GM19238 (cell line): ENCODE measurements around the gene AKR1E2.

Experiments used
- DNase-seq: peaks from one replicate; pipeline ENCODE4 v3.0.0; 2011; ENCODE audit warnings: low spot score; ENCODE audit not compliant: insufficient read length

AKR1E2 gene

GRCh38 chr10:4825868-4826791 is at the start of gene AKR1E2:
TSS of gene AKR1E2 (plus strand) at chr10:4826207. CDS start at chr10:4826325, 118 bp downstream.
- DNase-seq: no peak

- DNase-seq: no peak
These were observed 49.8 kb upstream of the AKR1E2 start for GRCh38 chr10:4776234-4776638.

GRCh38 chr10:4778761-4779160 is 47.2 kb upstream of the AKR1E2 start:
- DNase-seq: no peak

GRCh38 chr10:4780091-4780490 is 45.9 kb upstream of the AKR1E2 start:
- no peak for DNase-seq

GRCh38 chr10:4780782-4781181 is 45.2 kb upstream of the AKR1E2 start:
- DNase-seq: no peak

- no peak for DNase-seq
These were observed 44.1 kb upstream of the AKR1E2 start for GRCh38 chr10:4781955-4782354.

- DNase-seq: no peak
These were observed 41.2 kb upstream of the AKR1E2 start for GRCh38 chr10:4784667-4785333.

GRCh38 chr10:4786043-4786839 is 39.8 kb upstream of the AKR1E2 start:
- no peak for DNase-seq

- DNase-seq: no peak
These were observed 36.0 kb upstream of the AKR1E2 start for GRCh38 chr10:4790045-4790444.

- no peak for DNase-seq
These were observed 35.1 kb upstream of the AKR1E2 start for GRCh38 chr10:4790922-4791321.

- DNase-seq: no peak
These were observed 33.6 kb upstream of the AKR1E2 start for GRCh38 chr10:4792381-4792780.

GRCh38 chr10:4801405-4801804 is 24.6 kb upstream of the AKR1E2 start:
- no peak for DNase-seq

GRCh38 chr10:4802711-4803487 is 23.1 kb upstream of the AKR1E2 start:
- no peak for DNase-seq

GRCh38 chr10:4803822-4804221 is 22.2 kb upstream of the AKR1E2 start:
- DNase-seq: no peak

- no peak for DNase-seq
These were observed 21.5 kb upstream of the AKR1E2 start for GRCh38 chr10:4804465-4804864.

GRCh38 chr10:4806534-4806933 is 19.5 kb upstream of the AKR1E2 start:
- DNase-seq: no peak

GRCh38 chr10:4807761-4808507 is 18.1 kb upstream of the AKR1E2 start:
- no peak for DNase-seq

GRCh38 chr10:4809156-4809555 is 16.9 kb upstream of the AKR1E2 start:
- DNase-seq: no peak

GRCh38 chr10:4810092-4810491 is 15.9 kb upstream of the AKR1E2 start:
- no peak for DNase-seq

GRCh38 chr10:4812046-4812445 is 14.0 kb upstream of the AKR1E2 start:
- DNase-seq: no peak
